ENCODE measurements around the gene CNPY4.

DNA sequence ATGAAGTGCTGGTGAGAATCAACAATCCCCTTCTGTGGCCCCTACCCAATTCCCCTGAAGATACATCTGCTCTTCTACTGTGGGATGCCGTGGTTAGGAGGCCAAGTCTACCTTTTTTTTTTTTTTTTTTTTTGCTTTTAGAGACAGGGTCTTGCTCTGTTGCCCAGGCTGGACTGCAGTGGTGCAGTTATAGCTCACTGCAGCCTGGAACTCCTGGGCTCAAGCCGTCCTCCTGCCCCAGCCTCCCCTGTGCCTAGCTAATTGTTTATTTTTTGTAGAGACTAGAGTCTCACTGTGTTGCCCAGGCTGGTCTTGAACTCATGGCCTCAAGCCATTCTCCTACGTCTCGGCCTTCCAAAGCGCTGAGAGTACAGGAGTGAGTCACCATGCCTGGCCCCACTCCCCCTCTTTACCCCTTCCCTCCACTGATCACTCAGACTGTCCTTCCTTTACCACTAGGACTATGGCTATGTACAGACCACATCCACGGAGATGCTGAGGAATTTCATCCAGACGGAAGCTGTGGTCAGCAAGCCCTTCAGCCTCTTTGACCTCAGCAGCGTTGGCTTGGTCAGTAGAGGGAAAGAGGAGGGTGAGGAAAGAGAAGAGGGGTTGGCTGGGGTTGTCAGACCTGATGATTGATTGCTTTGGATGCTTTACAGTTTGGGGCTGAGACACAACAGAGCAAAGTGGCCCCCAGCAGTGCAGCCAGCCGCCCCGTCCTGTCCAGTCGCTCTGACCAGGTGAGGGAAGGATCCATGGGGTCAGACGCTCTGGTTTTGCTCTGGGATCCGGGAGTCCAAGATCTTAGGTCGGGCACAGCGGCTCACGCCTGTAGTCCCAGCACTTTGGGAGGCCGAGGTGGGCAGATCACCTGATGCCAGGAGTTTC is 16.2 kb upstream of the CNPY4 start:
- TF ChIP-seq EZH2phosphoT487 (IDR thresholded peaks at IDR 0.05; ENCODE audit: insufficient read depth, low read depth) = no peak
- no peak for TF ChIP-seq EZH2 (IDR thresholded peaks at IDR 0.05; ENCODE audit: insufficient read depth, poor library complexity, severe bottlenecking)
